NCI-H526 treated with DMSO at 0.1 percent for 48 hours (cell line): ENCODE data around the gene MAP2K3.
"Not testable (repeated sequence)": the region's sequence is repeated elsewhere in the genome, so short reads cannot be mapped to it uniquely, and the experiment has no call there.

Source experiments
- DNase-seq: peaks from one replicate; lab custom pipeline; 2025; lab: John Stamatoyannopoulos, UW

The MAP2K3 gene

GRCh38 chr17:21328778-21329177 is 44.3 kb downstream of the MAP2K3 start:
- not testable (repeated sequence) for DNase-seq

GRCh38 chr17:21330436-21331160 is 46.1 kb downstream of the MAP2K3 start:
- DNase-seq = no peak

DNA sequence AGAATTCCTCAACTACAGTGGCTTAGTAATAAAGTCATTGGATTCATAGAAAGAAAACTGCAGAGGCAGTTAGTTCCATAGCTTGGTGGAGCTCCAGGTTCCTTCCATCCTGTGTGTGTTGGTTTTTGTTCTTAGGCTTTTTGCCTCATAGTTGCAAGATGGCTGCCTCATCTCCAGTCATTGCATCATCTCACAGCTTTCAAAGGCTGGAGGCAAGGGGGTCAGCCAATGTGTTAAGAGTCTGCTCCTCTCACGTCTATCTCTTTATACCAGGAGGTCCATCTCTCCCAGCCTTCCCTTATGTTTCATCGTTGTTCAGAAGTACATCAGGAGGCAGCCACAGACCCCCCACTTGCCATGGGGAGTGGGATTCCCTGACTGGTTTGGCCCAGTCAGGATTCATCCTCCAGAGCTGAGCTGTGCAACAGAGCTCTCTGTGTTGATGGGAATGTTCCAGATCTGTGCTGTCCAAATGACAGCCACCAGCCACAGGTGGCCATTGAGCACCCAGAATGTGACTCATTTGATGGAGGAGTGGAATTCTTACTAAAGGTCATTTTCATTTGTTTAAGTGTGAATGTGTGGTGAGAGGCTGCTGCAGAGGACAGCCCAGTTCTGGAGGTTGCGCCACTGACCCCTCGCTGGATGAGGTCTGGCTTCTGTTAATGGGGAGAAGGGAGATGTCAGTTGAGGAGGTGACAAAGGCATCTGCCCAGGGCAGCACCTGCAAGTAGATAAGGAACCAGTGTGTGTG is 52.2 kb downstream of the MAP2K3 start:
- DNase-seq = not testable (repeated sequence)

DNA sequence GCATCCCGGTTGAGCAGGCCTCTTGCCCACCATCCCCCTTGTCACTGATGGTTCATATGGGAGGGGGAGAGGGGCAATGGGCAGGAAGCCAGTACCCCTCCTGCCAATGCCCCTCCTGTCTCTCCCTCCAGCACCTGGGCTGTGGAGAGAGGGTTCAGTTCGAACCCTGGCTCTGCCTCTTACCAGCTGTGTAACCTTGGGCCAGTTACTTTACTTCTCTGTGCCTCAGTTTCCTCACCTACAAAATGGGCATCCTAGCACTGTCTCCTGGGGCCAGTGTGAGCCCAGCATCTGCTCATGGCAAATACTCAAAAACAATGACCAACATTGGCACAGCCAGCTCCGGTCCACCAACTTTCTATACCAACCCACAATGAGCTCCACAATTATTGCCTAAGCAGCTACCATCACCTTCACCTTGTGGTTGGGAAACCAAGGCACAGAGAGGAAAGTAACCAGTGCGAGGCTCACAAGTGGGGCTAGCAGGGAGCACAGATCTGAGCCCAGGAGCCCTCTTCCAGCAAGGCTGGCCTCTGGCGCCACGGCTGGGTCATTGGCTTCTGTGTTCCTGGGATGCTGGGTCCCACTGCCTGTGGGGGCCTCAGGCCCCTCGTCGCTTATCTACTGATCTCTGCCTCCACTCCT is 53.6 kb downstream of the MAP2K3 start:
- not testable (repeated sequence) for DNase-seq

- no peak for DNase-seq
Measured at GRCh38 chr17:21339011-21339410, 54.5 kb downstream of the MAP2K3 start.

GRCh38 chr17:21339571-21339970 is 55.1 kb downstream of the MAP2K3 start:
- DNase-seq = not testable (repeated sequence)

GRCh38 chr17:21340407-21340806 is 55.9 kb downstream of the MAP2K3 start:
- peak; percentile 2 for DNase-seq

DNA sequence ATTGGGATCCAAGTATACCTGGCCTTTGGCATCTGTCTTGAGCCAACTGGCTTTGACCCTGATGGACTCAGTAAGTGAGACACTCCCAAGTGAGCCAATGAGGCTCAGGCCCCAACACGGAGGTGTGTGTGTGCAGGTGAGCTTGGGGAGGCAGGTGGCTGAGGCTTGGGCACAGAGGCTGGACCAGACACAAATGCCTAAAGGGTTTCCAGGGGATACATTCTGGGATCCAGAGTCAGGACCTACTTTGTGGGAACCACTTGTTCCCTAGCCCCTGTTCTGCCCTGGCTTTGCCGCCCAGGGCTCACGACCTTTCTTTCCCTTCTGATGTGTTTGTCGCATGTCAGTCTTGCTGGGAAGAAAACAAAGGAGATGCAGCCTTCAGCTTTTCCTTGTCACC is 56.8 kb downstream of the MAP2K3 start:
- DNase-seq = not testable (repeated sequence)

- DNase-seq = not testable (repeated sequence)
Measured at GRCh38 chr17:21341925-21342540, 57.5 kb downstream of the MAP2K3 start.

DNA sequence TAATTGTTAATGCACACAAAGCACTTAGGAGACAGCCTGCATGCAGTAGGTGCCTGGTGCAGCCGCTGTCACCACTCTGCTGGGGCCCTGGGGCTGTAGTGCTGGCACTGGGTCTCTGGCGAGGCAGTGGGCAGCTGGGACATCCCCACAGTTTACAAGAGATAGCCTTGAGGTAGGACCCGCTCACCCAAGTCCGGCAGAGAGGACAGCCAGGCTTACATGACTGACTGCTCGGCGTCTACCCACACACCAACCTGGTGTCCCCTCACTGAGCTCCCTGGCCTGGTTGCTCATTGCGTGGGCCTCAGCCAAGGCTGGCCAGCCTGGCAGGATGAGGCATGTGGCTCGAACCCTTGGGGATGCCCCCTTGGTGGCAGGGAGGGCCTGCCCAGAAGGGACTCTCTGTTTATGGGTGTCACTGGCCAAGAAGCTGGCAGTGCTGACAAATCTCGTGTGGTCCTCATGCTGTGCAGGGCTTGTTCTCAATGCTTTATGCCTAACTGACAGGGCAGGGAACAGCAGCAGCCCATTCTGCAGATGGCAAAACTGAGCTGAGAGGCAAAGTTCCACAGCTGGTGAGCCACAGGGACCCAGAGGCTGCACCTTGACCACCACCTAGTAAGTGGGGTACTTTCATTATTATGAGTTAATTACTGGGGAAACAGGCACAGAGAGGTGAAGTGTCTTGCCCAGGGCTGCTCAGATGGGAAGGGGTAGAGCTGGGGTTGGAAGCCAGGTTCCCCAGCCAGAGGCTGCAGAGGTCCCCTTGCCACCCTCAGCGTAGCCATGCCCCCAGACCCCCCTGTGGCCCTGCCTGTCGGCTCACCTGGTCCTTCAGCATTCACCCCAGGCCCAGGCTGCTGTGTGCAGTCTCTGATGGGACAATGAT is 58.8 kb downstream of the MAP2K3 start:
- DNase-seq = not testable (repeated sequence)

DNA sequence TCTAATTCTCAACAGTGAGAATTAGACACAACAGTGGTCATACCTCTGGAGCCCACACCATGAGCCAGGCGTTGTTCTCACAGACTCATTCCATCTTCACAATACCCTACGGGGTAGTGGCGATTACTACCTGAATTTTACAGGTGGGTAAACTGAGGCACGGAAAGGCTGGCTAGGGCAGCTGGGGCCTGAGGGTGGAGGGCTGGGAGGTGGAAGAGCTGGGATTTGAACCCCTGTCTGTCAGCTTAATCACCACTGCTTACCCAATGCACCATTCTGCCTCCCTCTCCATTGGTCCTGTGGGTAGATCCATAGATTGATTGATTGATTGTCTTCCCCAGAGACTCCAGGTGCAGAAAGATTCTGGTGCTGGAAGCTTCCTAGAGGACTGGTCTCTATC is 60.3 kb downstream of the MAP2K3 start:
- not testable (repeated sequence) for DNase-seq

- no peak for DNase-seq
Measured at GRCh38 chr17:21345236-21345635, 60.7 kb downstream of the MAP2K3 start.

- DNase-seq = not testable (repeated sequence)
Measured at GRCh38 chr17:21346107-21346506, 61.6 kb downstream of the MAP2K3 start.

DNA sequence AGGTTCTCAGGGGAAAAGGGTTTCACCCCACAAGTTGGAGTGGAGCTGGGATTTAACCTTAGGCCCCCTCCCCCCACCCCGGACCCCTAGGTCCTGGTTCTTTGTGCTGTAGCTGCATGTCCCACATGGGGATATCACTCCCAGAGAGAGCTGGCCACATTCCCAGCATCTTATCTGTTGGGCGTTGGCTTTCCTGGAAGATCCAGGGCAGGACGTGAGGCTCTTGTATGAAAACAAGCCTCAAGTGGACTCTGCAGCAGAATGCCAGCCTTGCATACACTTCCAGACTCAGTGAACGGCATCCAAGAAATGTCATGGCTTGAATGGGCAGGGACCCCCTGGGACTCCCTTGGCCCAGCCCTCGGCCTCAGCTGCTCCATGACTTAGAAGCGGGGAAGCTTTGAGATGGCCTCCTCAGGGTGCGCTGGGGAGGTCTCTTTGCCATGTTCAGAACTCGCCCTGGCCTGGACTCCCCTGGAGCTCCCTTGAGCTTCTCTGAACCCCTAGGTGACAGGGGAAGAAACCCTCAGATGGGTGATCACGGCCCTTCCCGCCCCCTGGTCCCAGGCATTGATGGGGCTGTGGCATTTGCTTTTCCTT is 62.2 kb downstream of the MAP2K3 start:
- DNase-seq = not testable (repeated sequence)

DNA sequence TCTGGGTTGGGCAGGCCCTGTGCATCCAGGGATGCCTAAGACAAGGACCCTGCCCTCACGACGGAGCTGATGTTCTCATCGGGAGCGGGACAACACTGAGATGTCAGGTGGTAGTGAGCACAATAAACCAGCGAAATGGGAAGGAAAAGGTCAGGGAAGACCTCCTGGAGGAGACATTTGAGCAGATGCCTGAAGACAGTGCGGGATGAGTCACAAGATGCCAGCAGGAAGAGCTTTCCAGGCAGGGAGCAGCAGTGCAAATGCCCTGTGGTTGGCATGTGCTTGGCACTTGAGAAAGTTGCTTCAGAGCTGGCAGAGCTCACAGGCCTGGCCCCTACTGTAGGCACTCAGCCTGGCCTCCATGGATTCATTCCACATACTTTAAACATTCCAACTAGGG is 63.1 kb downstream of the MAP2K3 start:
- DNase-seq = not testable (repeated sequence)

DNA sequence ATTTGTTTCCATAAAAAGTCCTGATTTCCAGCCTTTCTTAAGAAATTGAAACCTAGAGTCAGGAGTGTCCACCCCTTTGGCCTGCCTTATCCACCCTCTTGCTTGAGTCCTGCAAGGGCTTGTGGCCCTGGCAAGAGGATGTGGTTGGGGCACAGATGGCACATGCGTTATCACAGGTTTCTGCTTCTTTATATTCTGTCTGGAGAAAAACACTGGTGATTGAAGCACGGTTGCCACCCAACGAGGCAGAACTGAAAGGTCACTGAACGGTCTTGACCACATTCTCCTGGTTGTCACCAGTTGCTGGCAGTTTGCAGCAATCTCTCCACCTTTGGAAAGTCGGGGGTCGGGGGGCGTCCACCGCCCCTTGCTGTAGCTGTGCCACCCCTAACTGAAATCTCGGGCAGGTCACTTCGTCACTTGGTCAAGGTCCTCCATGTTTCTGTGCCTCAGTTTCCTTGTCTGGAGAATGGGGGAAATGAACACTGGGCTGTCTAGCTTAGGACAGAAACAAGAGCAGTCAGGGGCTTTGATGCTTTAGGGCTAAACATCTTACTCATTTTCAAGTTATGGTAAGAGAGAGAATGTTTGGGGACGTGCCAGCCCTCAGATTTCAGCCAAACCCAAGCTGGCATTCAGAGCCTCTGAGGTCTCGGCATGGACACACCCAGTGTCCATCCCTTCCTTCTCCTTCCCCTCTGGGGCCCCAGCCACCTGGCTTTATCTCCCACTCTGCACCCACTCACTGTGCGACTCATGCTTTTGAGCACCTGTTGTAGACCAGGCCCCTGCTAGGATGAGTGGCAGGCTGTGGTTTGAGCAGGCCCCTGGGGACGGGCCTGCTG is 63.8 kb downstream of the MAP2K3 start:
- not testable (repeated sequence) for DNase-seq

- DNase-seq = not testable (repeated sequence)
Measured at GRCh38 chr17:21348926-21349261, 64.4 kb downstream of the MAP2K3 start.

GRCh38 chr17:21349358-21350050 is 65.0 kb downstream of the MAP2K3 start:
- not testable (repeated sequence) for DNase-seq

- not testable (repeated sequence) for DNase-seq
Measured at GRCh38 chr17:21350495-21350894, 66.0 kb downstream of the MAP2K3 start.
